HG03378 (cell line): Measurements from ENCODE around the gene CERS4.
"Not testable (repeated sequence)": the region's sequence is repeated elsewhere in the genome, so short reads cannot be mapped to it uniquely, and the experiment has no call there.

Experiments used
- ATAC-seq: cut with Tn5 transposase; IDR thresholded peaks from one replicate; pipeline ENCODE4 v1.9.1; 2021; ENCODE audit warnings: mild to moderate bottlenecking, moderate library complexity; ENCODE audit not compliant: unreplicated experiment

The CERS4 gene

DNA sequence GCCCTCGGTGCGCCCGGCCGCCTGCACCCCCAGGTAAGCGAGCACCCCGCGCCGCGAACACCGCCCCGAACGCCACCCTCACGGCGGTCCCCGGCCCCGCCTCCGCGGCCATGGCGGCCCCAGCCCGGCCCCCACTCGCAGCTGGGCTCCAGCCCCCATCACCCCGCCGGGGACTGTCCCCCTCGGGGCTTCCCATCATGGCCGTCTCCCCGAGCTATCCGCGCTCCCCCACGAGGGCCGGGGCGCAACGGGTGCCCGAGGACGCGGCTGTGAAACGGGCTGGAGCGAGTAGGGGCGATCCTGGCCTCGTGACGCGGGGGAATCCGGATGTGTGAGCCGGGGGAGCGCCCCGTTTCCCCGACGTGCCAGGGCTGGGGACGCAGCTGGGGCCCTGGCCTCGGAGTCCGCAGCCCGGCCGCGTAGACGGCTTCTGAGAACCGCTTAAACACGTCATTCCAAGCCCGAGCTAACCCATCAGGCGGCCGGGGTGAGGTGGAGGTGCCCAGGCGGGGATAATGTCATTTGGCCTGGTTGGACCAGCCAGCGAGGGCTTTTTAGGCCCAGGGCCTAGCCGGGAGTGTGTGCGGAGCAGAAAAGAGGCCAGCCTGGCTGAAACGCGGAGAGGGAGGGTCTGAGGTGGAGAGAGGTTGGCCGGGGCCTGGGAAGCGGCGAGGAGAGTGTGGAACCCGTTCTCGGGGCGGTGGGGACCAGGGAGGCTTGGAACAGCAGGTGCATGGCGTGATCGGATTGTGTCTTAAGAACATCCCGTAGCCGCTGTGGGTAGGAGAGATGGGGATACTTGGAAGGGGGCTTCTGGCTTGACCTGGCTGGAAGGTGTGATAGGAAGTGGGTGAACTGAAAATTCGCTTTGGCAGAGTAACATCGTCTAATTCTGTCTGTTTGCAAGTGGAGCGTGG, 550 bp downstream of the CERS4 start:
- no peak for ATAC-seq

DNA sequence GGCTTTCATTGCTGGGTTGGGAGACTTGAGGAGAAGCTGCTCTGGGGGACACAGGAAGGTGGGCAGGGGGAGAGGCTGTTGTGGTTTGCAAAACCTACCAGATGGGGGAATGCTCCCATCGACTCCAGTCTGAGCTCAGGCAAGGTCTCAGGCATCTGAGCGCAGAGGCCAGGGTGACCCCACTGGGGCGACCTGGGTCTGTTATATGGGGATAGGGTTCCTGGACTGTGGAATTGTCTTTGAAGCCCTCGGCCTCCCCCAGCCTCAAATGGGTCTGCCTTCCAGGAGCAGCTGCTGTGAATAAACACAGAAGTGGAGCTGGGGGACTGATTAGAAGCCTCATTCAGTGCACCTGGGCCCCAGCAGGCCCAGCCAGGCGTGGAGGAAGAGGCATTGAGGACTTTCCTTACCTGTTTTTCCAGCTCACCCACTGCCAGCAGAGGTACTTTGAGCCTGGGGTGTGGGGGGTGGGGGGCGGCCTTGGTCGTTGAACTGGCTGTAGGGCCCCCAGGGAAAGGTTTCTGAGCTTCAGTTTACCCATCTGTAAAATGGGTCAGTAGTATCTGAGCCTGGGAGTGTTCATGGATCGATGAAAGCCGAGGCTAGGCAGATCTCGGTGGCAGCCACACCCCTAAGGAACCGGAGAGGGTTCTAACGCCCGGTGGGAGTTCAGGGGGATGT, 1.4 kb downstream of the CERS4 start:
- ATAC-seq, result no peak

DNA sequence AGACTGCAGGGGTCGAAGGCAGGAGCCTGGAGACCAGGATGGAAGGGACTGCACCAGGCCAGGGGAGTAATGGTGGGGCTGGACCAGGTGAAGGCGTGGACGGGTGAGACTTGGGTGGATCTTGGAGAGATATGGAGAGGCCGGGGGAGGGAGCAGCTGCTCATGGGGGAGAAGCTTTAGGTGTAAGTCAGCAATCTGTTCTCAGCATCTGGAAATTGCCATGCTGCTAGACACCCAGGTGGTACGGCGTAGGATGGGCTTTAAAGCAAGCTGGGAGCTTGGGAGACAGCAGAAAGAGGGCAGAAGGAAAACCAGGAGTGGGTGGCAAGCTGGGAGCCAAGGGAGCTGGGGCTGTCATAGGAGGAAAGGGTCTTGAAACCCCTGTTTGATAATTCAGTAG, 3.0 kb downstream of the CERS4 start:
- ATAC-seq, result no peak

DNA sequence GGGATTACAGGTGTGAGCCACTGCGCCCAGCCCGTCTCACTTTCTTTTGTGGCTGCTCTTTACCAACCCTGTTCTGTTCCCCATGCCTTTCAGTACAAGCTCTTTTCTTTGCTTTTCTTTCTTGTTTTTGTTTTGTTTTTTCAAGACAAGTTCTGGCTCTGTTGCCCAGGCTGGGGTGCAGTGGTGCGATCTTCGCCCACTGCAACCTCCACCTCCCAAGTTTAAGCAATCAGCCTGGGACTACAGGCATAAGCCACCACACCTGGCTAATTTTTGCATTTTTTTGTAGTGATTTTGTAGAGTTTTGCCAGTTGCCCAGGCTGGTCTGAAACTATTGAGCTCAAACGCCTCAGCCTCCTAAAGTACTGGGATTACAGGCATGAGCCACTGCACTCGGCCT, 3.7 kb downstream of the CERS4 start:
- no peak for ATAC-seq

- ATAC-seq, result no peak
Observed at GRCh38 chr19:8213827-8214672, 4.9 kb downstream of the CERS4 start.

GRCh38 chr19:8214802-8215201, 5.6 kb downstream of the CERS4 start:
- no peak for ATAC-seq

- no peak for ATAC-seq
Observed at GRCh38 chr19:8215783-8216182, 6.6 kb downstream of the CERS4 start.

DNA sequence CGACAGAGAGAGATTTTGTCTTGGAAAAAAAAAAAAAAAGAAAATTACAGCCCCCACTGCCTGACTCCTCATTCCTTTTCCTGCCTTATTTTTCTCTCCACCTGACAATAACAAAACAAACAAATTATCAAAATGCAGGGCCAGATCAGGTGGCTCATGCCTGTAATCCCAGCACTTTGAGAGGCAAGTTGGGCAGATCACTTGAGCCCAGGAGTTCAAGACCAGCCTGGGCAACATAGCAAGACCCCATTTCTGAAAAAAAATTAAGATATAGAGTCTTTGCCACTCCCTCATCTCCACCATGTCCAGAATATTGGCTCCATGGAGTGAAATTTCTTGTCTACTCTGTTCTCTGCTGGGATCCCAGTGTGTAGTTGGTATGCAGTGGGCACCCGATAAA, 7.2 kb downstream of the CERS4 start:
- no peak for ATAC-seq

DNA sequence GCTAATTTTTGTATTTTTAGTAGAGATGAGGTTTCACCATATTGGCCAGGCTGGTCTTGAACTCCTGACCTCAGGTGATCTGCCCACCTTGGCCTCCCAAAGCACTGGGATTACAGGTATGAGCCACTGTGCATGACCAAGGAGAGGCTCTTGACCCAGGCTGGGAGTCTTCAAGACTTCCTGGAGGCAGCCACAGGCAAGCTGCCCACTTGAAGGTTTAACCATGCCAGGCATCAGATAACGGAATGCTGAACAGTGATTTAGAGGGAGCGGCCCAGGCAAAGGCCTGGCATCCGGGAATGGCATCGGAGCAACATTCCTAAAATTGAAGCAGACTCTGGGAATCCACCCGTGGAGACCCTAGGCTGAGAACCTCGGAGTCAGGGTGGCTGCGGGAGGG, 9.0 kb downstream of the CERS4 start:
- ATAC-seq, result not testable (repeated sequence)

DNA sequence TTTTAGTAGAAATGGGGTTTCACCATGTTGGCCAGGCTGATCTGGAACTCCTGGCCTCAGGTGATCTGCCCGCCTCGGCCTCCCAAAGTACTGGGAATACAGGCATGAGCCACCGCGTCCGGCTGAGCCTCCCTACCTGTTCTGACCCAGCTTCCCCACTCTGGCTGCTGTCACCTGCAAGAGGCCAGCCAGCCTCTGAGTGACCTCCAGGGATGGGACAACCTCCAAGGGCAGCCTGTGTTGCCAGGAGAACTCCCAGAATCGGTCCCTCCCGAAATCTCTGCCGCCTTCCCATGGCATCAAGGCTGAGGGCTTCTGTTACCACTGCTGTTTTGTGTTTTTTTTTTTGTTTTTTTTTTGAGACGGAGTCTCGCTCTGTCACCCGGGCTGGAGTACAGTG, 11.3 kb downstream of the CERS4 start:
- no peak for ATAC-seq

DNA sequence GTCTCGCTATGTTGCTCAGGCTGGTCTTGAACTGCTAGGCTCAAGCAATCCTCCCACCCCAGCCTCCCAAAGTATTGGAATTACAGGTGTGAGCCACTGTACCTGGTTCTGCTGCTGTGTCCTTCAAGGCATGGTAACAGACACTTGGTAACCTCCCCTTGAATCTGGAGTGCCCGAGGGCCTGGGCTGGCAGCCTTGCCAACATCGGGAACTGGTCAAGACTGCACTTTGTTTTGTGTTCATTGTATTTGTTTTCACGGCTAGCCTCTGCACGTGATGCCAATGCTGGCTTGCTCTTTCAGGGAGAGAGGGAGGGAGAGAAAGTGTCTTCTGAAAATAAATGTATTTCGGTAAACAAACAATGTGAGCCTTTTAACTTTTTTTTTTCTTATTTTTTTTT, 12.0 kb downstream of the CERS4 start:
- no peak for ATAC-seq

DNA sequence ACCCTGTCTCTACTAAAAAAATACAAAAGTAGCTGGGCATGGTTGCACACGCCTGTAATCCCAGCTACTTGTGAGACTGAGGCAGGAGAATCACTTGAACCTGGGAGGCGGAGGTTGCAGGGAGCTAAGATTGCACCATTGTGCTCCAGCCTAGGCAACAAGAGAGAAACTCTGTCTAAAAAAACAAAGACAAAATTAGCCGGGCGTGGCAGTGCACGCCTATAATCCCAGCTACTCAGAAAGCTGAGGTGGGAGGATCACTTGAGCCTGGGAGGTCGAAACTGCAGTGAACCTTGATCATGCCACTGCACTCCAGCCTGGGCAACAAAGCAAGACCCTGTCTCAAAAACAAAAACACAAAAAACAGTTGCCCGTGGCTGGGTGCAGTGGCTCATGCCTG, 14.3 kb downstream of the CERS4 start:
- not testable (repeated sequence) for ATAC-seq

GRCh38 chr19:8224394-8225145, 15.4 kb downstream of the CERS4 start:
- no peak for ATAC-seq

- ATAC-seq, result no peak
Observed at GRCh38 chr19:8231073-8231604, 22.0 kb downstream of the CERS4 start.

DNA sequence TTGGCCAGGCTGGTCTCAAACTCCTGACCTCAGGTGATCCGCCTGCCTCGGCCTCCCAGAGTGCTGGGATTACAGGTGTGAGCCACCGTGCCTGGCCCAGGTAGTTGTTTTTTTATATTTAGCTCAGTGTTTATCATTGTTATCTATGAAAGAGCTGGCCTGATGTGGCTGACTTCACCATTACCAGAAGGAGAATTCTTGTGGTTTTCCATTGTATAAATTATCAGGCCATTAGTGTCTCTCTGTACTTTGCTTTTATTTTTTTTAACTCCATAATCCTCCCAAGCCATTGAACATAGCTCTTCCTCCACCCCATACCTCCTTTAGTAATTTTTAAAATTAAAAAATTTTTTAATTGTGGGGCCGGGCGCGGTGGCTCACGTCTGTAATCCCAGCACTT, 24.2 kb downstream of the CERS4 start:
- no peak for ATAC-seq

DNA sequence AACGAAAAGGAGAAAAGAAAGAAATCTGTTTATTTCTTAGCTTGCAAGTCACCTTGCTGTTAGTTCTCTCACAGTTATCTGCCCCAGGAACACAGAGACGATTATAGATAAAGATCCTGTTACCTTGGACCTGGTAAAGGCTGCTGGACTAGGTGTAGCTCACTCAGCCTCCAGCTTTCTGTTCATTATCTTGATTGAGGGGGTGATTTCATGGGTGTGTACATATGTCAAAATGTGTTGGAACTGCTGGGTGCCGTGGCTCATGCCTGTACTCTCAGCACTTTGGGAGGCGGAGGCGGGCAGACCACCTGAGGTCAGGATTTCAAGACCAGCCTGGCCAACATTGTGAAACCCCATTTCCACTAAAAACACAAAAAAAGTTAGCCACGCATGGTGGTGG, 27.9 kb downstream of the CERS4 start:
- ATAC-seq, result no peak

DNA sequence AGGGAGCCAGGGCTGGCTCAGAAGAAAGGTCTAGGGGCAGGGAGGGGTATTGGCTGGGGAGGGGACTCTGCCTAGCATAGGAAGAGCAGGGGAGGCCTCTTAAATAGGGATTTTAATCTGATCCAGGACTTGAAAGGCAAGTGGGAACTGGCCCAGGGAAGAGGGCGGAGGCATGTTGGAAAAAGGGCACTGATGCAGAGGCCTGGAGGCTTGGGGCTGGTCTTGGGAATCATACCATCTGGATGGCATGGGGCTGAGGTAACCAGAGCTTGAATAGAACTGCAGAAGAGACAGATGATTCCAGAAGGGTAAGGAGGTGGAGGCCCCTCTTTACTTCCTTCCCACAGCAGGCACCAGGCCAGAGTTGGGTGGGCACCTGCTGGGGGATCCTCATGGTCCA, 29.1 kb downstream of the CERS4 start:
- ATAC-seq, result no peak

DNA sequence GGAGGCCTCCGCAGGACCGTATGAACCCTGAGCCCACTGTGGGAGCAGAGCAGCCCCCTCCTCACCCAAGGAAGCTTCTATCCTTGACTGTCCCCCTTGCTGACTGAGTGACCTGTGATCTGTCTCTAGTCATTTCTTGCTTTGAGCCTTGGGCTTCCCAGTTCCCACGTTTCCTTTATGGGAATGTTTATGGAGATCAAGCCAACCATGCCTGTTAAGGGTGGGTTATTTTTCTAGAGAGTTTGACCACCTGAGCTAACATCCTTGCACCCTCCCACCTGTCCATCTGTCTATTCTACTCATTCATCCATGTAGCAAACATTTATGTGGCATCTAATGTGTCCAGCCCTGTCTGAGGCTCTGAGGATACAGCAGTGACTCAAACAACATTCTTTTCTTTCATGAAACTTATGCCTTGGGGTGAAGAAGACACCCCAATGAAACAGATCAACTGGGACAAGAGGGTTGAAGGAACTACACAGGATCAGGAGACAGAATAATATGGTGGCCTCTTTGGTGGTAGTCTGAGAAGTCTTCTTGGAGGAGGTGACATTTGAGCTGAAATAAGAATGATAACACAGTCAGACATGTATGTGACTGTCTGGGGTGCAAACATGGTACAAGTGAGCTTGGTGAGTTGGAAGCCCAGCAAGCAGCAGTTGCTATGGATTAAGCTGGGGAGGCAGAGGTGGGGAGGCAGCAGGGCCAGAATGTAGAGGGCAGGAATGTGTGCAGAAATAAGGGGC, 30.5 kb downstream of the CERS4 start:
- ATAC-seq, result no peak

DNA sequence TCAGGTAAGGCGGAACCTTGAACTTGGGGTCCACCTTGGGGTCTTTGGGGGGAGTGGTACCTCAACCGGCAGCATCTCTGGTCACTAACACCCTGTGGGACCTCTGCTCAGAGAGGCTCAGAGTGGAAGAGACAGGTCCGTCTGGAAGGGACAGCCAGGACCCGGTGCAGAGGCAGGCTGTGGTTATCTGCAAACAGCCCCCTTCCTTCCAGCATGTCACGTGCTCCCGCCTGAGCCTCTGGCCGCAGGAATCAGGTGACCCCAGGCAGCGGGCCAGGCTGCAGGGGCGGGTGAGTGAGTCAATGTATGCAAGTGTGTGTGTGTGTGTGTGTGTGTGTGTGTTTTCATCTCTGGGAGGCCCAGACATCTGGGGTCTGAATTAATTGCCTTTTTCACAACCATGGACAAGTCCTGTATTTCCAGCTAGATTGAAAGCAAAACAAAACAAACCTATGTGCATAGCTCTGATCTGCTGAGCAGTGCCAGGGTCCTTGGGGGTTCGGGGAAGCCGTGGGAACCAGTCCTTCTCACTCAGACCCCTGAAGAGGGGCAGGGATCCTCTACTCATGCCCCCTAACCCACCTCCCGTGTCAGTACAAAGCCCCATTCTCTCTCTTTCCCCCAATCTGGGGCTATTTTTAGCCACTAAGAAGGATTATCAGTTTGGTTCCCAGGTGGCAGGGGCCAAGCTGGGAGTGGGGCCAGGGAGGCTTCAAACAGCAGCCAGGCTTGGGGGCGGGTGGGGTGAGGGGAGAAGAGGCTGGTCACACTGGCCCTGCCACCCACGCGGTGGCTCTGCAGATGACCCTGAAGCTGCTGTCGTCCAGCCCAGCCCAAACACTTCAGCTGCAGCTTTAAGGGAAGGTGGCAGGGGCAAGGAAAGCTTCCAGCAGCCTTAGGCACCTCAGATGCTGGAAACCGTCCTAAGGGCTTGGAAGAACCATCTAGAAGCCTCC, 31.4 kb downstream of the CERS4 start:
- ATAC-seq, result no peak
